Osteocyte (in vitro differentiated cells): Measurements from ENCODE around the gene ARF4. TPM values are rescaled to one million over a fixed set of nuclear protein-coding genes. Genes with fewer than 3 reads are reported as not detected.
"Not testable (repeated sequence)": the region's sequence is repeated elsewhere in the genome, so short reads cannot be mapped to it uniquely, and the experiment has no call there.

Source experiments
- DNase-seq: peaks from one replicate; pipeline ENCODE4 v3.0.0; 2021; ENCODE audit warnings: mixed read lengths; ENCODE audit not compliant: unreplicated experiment; ENCODE audit errors: extremely low spot score
- H3K27ac Mint-ChIP-seq: one replicate; pipeline ENCODE4 v1.8.0; 2021; ENCODE audit warnings: mild to moderate bottlenecking, mixed read lengths; ENCODE audit not compliant: unreplicated experiment
- H3K27me3 Mint-ChIP-seq: one replicate; pipeline ENCODE4 v1.8.0; 2021; ENCODE audit warnings: mixed read lengths; ENCODE audit not compliant: unreplicated experiment
- H3K36me3 Mint-ChIP-seq: one replicate; pipeline ENCODE4 v1.8.0; 2021; ENCODE audit warnings: mixed read lengths; ENCODE audit not compliant: unreplicated experiment
- H3K4me1 Mint-ChIP-seq: one replicate; pipeline ENCODE4 v1.8.0; 2021; ENCODE audit warnings: mixed read lengths; ENCODE audit not compliant: unreplicated experiment
- H3K4me3 Mint-ChIP-seq: one replicate; pipeline ENCODE4 v1.8.0; 2021; ENCODE audit warnings: mild to moderate bottlenecking, moderate library complexity, mixed read lengths; ENCODE audit not compliant: unreplicated experiment
- H3K9me3 Mint-ChIP-seq: one replicate; pipeline ENCODE4 v1.8.0; 2021; ENCODE audit warnings: mixed read lengths; ENCODE audit not compliant: unreplicated experiment
- total RNA-seq: library from RNA; stranded (reverse); gene quantifications from 2 replicates; pipeline ENCODE4 v1.2.1, GENCODE V29; 2021
- TF ChIP-seq, protein P1 (sequence below): fragments of 200-600 bp; sonication (generic); IDR thresholded peaks from 2 replicates; pipeline ENCODE4 v1.5.0; 2021; ENCODE audit warnings: antibody characterized with exemption, mild to moderate bottlenecking, moderate library complexity

ARF4 gene
- total RNA-seq, 1 donor from 2014 or later, result 252 TPM

DNA sequence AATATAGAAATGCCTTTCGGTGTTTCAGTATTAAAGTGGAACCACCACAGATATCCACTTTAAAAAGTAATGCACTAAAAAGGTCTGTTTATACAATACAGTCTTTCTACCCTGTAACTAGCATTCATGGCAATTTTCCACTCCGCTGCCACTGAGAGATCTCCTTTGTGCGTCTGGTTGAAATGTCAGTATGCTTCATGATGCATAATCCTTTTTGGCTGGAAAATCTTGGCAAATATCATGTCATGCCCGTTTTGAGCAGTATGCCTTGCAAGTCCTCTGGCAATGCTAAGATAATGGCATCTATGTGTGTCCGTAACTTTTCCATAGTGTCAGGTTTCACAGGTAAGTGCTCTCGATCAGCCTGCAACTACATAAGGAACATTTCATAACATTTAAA lies 30.8 kb upstream of the ARF4 start:
- TF ChIP-seq, protein P1, sequence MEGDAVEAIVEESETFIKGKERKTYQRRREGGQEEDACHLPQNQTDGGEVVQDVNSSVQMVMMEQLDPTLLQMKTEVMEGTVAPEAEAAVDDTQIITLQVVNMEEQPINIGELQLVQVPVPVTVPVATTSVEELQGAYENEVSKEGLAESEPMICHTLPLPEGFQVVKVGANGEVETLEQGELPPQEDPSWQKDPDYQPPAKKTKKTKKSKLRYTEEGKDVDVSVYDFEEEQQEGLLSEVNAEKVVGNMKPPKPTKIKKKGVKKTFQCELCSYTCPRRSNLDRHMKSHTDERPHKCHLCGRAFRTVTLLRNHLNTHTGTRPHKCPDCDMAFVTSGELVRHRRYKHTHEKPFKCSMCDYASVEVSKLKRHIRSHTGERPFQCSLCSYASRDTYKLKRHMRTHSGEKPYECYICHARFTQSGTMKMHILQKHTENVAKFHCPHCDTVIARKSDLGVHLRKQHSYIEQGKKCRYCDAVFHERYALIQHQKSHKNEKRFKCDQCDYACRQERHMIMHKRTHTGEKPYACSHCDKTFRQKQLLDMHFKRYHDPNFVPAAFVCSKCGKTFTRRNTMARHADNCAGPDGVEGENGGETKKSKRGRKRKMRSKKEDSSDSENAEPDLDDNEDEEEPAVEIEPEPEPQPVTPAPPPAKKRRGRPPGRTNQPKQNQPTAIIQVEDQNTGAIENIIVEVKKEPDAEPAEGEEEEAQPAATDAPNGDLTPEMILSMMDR, result no peak
- no peak overlapping the region for H3K4me3 Mint-ChIP-seq
- H3K9me3 Mint-ChIP-seq, result no peaks in the 10 kb centered on the region
- H3K36me3 Mint-ChIP-seq, result peaks cover 52% of the 10 kb centered on the region
- no peaks in the 10 kb centered on the region for H3K27me3 Mint-ChIP-seq
- H3K27ac Mint-ChIP-seq, result no peak overlapping the region
- H3K4me1 Mint-ChIP-seq, result no peaks in the 10 kb centered on the region
- no peak for DNase-seq

DNA sequence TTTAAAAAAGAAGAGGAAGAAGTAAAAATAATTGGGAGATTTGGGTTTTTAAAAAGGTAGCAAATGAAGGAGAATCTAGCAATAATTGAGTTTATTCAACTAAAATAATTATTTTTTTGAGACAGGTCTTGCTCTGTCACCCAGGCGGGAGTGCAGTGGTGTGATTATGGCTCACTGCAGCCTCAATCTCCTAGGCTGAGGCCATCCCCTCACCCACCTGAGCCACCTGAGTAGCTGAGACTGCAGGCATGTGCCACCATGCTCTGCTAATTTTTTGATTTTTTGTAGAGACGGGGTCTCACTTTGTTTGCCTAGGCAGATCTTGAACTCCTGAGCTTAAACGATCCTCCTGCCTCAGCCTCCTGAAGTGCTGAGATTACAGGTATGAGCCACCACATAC lies 27.7 kb upstream of the ARF4 start:
- TF ChIP-seq, protein P1, result no peak
- H3K27ac Mint-ChIP-seq, result no peak overlapping the region
- DNase-seq, result no peak
- H3K9me3 Mint-ChIP-seq, result no peaks in the 10 kb centered on the region
- H3K27me3 Mint-ChIP-seq, result no peaks in the 10 kb centered on the region
- peaks cover 38% of the 10 kb centered on the region for H3K36me3 Mint-ChIP-seq
- H3K4me3 Mint-ChIP-seq, result no peak overlapping the region
- H3K4me1 Mint-ChIP-seq, result no peaks in the 10 kb centered on the region

DNA sequence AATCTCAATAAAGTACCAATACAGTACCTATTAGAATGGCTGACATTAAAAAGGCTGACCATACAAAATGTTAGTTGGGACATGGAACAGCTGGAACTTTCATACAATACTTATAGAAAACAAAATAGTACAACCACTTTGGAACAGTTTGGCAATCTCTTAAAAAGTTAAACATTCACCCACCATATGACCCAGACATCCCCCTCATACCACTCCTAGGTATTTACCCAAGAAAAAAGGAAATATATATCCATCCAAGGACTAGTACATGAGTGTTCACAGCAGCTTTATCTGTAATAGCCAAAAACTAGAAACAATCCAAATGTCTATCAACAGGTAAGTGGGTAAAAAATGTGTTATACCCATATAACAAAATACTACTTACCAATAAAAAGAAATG lies 25.2 kb upstream of the ARF4 start:
- no peak for DNase-seq
- Mint-ChIP-seq H3K27me3 (no peaks in the 10 kb centered on the region), H3K9me3 (no peaks in the 10 kb centered on the region), H3K27ac (no peak overlapping the region), H3K4me1 (no peaks in the 10 kb centered on the region), H3K36me3 (peaks cover 30% of the 10 kb centered on the region), H3K4me3 (no peak overlapping the region)
- TF ChIP-seq, protein P1, result no peak

DNA sequence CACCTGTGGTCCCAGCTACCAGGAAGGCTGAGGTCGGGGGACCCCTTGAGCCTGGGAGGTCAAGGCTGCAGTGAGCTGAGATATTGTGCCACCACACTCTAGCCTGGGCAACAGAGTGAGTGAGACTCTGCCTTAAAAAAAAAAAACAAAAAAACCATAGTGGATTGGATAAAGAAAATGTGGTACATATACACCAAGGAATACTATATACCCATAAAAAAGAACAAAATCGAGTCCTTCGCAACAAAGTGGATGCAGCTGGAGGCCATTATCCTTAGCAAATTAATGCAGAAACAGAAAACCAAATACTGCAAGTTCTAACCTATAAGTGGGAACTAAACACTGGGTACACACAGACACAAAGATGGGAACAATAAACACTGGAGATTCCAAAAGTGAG lies 20.6 kb upstream of the ARF4 start:
- no peaks in the 10 kb centered on the region for H3K9me3 Mint-ChIP-seq
- DNase-seq, result no peak
- no peak overlapping the region for H3K4me3 Mint-ChIP-seq
- no peaks in the 10 kb centered on the region for H3K4me1 Mint-ChIP-seq
- no peaks in the 10 kb centered on the region for H3K27me3 Mint-ChIP-seq
- H3K27ac Mint-ChIP-seq, result no peak overlapping the region
- H3K36me3 Mint-ChIP-seq, result peaks cover 16% of the 10 kb centered on the region
- TF ChIP-seq, protein P1, result no peak

DNA sequence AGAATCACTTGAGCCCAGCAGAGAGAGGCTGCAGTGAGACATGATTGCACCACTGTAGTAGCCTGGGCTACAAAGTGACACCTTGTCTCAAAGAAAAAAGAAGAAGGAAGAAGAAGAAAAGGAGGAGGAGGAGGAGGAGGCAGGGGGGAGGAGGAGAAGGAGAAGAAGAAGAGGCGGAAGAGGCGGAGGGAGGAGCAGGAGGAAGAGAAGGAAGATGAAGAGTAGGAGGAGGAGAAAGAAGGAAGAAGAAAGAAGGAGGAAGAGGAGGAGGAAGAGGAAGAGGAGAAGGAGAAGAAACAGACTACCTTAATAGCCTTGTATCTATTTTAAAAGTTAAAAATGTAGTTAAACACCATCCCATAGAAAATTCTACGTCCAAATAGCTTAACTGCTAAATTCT lies 19.1 kb upstream of the ARF4 start:
- TF ChIP-seq, protein P1, result no peak
- Mint-ChIP-seq H3K27ac (no peak overlapping the region), H3K4me1 (no peaks in the 10 kb centered on the region), H3K27me3 (no peaks in the 10 kb centered on the region), H3K36me3 (peaks cover 10% of the 10 kb centered on the region), H3K4me3 (no peak overlapping the region), H3K9me3 (no peaks in the 10 kb centered on the region)
- no peak for DNase-seq

DNA sequence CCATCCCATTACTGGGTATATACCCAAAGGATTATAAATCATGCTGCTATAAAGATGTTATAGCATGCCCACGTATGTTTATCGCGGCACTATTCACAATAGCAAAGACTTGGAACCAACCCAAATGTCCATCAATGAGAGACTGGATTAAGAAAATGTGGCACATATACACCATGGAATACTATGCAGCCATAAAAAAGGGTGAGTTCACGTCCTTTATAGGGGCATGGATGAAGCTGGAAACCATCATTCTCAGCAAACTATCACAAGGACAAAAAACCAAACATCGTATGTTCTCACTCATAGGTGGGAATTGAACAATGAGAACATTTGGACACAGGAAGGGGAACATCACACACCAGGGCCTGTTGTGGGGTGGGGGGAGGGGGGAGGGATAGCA lies 14.7 kb upstream of the ARF4 start:
- not testable (repeated sequence) for H3K27me3 Mint-ChIP-seq, DNase-seq, H3K27ac Mint-ChIP-seq, H3K4me1 Mint-ChIP-seq, H3K4me3 Mint-ChIP-seq
- peaks cover 17% of the 10 kb centered on the region for H3K36me3 Mint-ChIP-seq
- peaks cover 13% of the 10 kb centered on the region for H3K9me3 Mint-ChIP-seq
